ENCODE data around the gene RCBTB2.
A peak's percentile ranks its signal among the peaks of the same experiment; 100 is the strongest.

Gene RCBTB2

GRCh38 chr13:48571126-48571913 lies 38.4 kb upstream of the RCBTB2 start:
- no peak overlapping the region for H3K9ac ChIP-seq (ENCODE audit: low read length)
- H3K27ac ChIP-seq (ENCODE audit: low read depth, low read length), result peak overlapping the region; percentile 74
- peak overlapping the region; percentile 39 for H3K4me3 ChIP-seq (ENCODE audit: low read length)
- H3K27me3 ChIP-seq (ENCODE audit: control insufficient read depth, insufficient read depth, low read length), result peaks cover 2% of the 10 kb centered on the region
- no peaks in the 10 kb centered on the region for H3K36me3 ChIP-seq (ENCODE audit: control insufficient read depth, insufficient read depth, low read length)
- H3K4me1 ChIP-seq (ENCODE audit: control insufficient read depth, insufficient read depth, low read length), result peaks cover 9% of the 10 kb centered on the region

GRCh38 chr13:48570216-48570828 lies 37.4 kb upstream of the RCBTB2 start:
- Histone ChIP-seq H3K4me1 (ENCODE audit: control insufficient read depth, insufficient read depth, low read length) (peaks cover 9% of the 10 kb centered on the region), H3K27ac (ENCODE audit: low read depth, low read length) (peak overlapping the region; percentile 14), H3K4me3 (ENCODE audit: low read length) (no peak overlapping the region), H3K27me3 (ENCODE audit: control insufficient read depth, insufficient read depth, low read length) (peaks cover 2% of the 10 kb centered on the region), H3K9ac (ENCODE audit: low read length) (no peak overlapping the region), H3K36me3 (ENCODE audit: control insufficient read depth, insufficient read depth, low read length) (no peaks in the 10 kb centered on the region)

- peaks cover 9% of the 10 kb centered on the region for H3K4me1 ChIP-seq (ENCODE audit: control insufficient read depth, insufficient read depth, low read length)
Observed at GRCh38 chr13:48569104-48569666, 36.3 kb upstream of the RCBTB2 start.

GRCh38 chr13:48568370-48569103 lies 35.7 kb upstream of the RCBTB2 start:
- Histone ChIP-seq H3K27ac (ENCODE audit: low read depth, low read length) (peak overlapping the region; percentile 55), H3K9ac (ENCODE audit: low read length) (no peak overlapping the region), H3K4me1 (ENCODE audit: control insufficient read depth, insufficient read depth, low read length) (peaks cover 9% of the 10 kb centered on the region), H3K36me3 (ENCODE audit: control insufficient read depth, insufficient read depth, low read length) (no peaks in the 10 kb centered on the region), H3K27me3 (ENCODE audit: control insufficient read depth, insufficient read depth, low read length) (peaks cover 2% of the 10 kb centered on the region), H3K4me3 (ENCODE audit: low read length) (no peak overlapping the region)

More at GRCh38 chr13:48569104-48569666, 36.3 kb upstream of the RCBTB2 start:
- H3K4me3 ChIP-seq (ENCODE audit: low read length), result no peak overlapping the region
- H3K27ac ChIP-seq (ENCODE audit: low read depth, low read length), result peak overlapping the region; percentile 33
- H3K27me3 ChIP-seq (ENCODE audit: control insufficient read depth, insufficient read depth, low read length), result peaks cover 2% of the 10 kb centered on the region
- no peak overlapping the region for H3K9ac ChIP-seq (ENCODE audit: low read length)
- H3K36me3 ChIP-seq (ENCODE audit: control insufficient read depth, insufficient read depth, low read length), result no peaks in the 10 kb centered on the region

- Histone ChIP-seq H3K4me1 (ENCODE audit: control insufficient read depth, insufficient read depth, low read length) (peaks cover 9% of the 10 kb centered on the region), H3K27me3 (ENCODE audit: control insufficient read depth, insufficient read depth, low read length) (peaks cover 2% of the 10 kb centered on the region), H3K9ac (ENCODE audit: low read length) (no peak overlapping the region), H3K4me3 (ENCODE audit: low read length) (no peak overlapping the region), H3K36me3 (ENCODE audit: control insufficient read depth, insufficient read depth, low read length) (no peaks in the 10 kb centered on the region), H3K27ac (ENCODE audit: low read depth, low read length) (peak overlapping the region; percentile 55)
Observed at GRCh38 chr13:48567515-48568369, 34.9 kb upstream of the RCBTB2 start.

GRCh38 chr13:48564056-48564455 lies 31.2 kb upstream of the RCBTB2 start:
- H3K4me1 ChIP-seq (ENCODE audit: control insufficient read depth, insufficient read depth, low read length), result peaks cover 6% of the 10 kb centered on the region
- H3K27ac ChIP-seq (ENCODE audit: low read depth, low read length), result no peak overlapping the region
- no peak overlapping the region for H3K4me3 ChIP-seq (ENCODE audit: low read length)
- peaks cover under 1% of the 10 kb centered on the region for H3K27me3 ChIP-seq (ENCODE audit: control insufficient read depth, insufficient read depth, low read length)
- H3K36me3 ChIP-seq (ENCODE audit: control insufficient read depth, insufficient read depth, low read length), result no peaks in the 10 kb centered on the region
- H3K9ac ChIP-seq (ENCODE audit: low read length), result no peak overlapping the region

GRCh38 chr13:48563626-48564025 lies 30.7 kb upstream of the RCBTB2 start:
- no peaks in the 10 kb centered on the region for H3K27me3 ChIP-seq (ENCODE audit: control insufficient read depth, insufficient read depth, low read length)
- peaks cover 6% of the 10 kb centered on the region for H3K4me1 ChIP-seq (ENCODE audit: control insufficient read depth, insufficient read depth, low read length)
- no peak overlapping the region for H3K27ac ChIP-seq (ENCODE audit: low read depth, low read length)
- H3K36me3 ChIP-seq (ENCODE audit: control insufficient read depth, insufficient read depth, low read length), result no peaks in the 10 kb centered on the region
- no peak overlapping the region for H3K9ac ChIP-seq (ENCODE audit: low read length)
- H3K4me3 ChIP-seq (ENCODE audit: low read length), result no peak overlapping the region

GRCh38 chr13:48562296-48563066 lies 29.6 kb upstream of the RCBTB2 start:
- Histone ChIP-seq H3K27ac (ENCODE audit: low read depth, low read length) (no peak overlapping the region), H3K4me1 (ENCODE audit: control insufficient read depth, insufficient read depth, low read length) (peaks cover 1% of the 10 kb centered on the region), H3K36me3 (ENCODE audit: control insufficient read depth, insufficient read depth, low read length) (no peaks in the 10 kb centered on the region), H3K9ac (ENCODE audit: low read length) (no peak overlapping the region), H3K27me3 (ENCODE audit: control insufficient read depth, insufficient read depth, low read length) (no peaks in the 10 kb centered on the region), H3K4me3 (ENCODE audit: low read length) (no peak overlapping the region)

- no peaks in the 10 kb centered on the region for H3K27me3 ChIP-seq (ENCODE audit: control insufficient read depth, insufficient read depth, low read length)
- no peak overlapping the region for H3K4me3 ChIP-seq (ENCODE audit: low read length)
- H3K9ac ChIP-seq (ENCODE audit: low read length), result no peak overlapping the region
- no peak overlapping the region for H3K27ac ChIP-seq (ENCODE audit: low read depth, low read length)
- H3K36me3 ChIP-seq (ENCODE audit: control insufficient read depth, insufficient read depth, low read length), result no peaks in the 10 kb centered on the region
- no peaks in the 10 kb centered on the region for H3K4me1 ChIP-seq (ENCODE audit: control insufficient read depth, insufficient read depth, low read length)
Observed at GRCh38 chr13:48561466-48562235, 28.8 kb upstream of the RCBTB2 start.

GRCh38 chr13:48560657-48561337 lies 27.9 kb upstream of the RCBTB2 start:
- no peaks in the 10 kb centered on the region for H3K4me1 ChIP-seq (ENCODE audit: control insufficient read depth, insufficient read depth, low read length)
- no peak overlapping the region for H3K27ac ChIP-seq (ENCODE audit: low read depth, low read length)
- H3K27me3 ChIP-seq (ENCODE audit: control insufficient read depth, insufficient read depth, low read length), result no peaks in the 10 kb centered on the region
- no peak overlapping the region for H3K4me3 ChIP-seq (ENCODE audit: low read length)
- no peaks in the 10 kb centered on the region for H3K36me3 ChIP-seq (ENCODE audit: control insufficient read depth, insufficient read depth, low read length)
- no peak overlapping the region for H3K9ac ChIP-seq (ENCODE audit: low read length)
